GM18909 (cell line): ENCODE results near the gene SEC61B.
A peak's percentile ranks its signal among the peaks of the same experiment; 100 is the strongest.

ENCODE experiments used
- ATAC-seq: cut with Tn5 transposase; IDR thresholded peaks from one replicate; pipeline ENCODE4 v1.9.1; 2021; ENCODE audit warnings: mild to moderate bottlenecking; ENCODE audit not compliant: unreplicated experiment, poor library complexity

The SEC61B gene

GRCh38 chr9:99266255-99267023 lies 44.4 kb downstream of the SEC61B start:
- peak; percentile 68 for ATAC-seq

- ATAC-seq: no peak
These were observed 47.3 kb downstream of the SEC61B start for GRCh38 chr9:99269416-99269815.

GRCh38 chr9:99270491-99270890 lies 48.4 kb downstream of the SEC61B start:
- no peak for ATAC-seq

GRCh38 chr9:99272836-99273235 lies 50.8 kb downstream of the SEC61B start:
- no peak for ATAC-seq

- no peak for ATAC-seq
These were observed 51.9 kb downstream of the SEC61B start for GRCh38 chr9:99274016-99274415.

GRCh38 chr9:99274495-99274894 lies 52.4 kb downstream of the SEC61B start:
- ATAC-seq: no peak
